Peyer's patch (tissue), 4 donors: ENCODE results near the gene ADD2. TPM values are rescaled to one million over a fixed set of nuclear protein-coding genes. Genes with fewer than 3 reads are reported as not detected.

Experiments
- DNase-seq, 3 donors: peaks; one replicate each; pipeline ENCODE4 v3.0.0-alpha.2; 2017 to 2019
- H3K27ac ChIP-seq, 4 donors: fragments of 200-600 bp; sonication (generic); one replicate each; pipeline ENCODE4 v1.5.1; 2016 to 2019
- H3K27me3 ChIP-seq, 2 donors: fragments of 200-600 bp; sonication (generic); one replicate each; pipeline ENCODE4 v1.5.1; 2019
- H3K36me3 ChIP-seq, 3 donors: fragments of 200-600 bp; sonication (generic); one replicate each; pipeline ENCODE4 v1.5.1; 2016 to 2019
- H3K4me1 ChIP-seq, 4 donors: fragments of 200-600 bp; sonication (generic); one replicate each; pipeline ENCODE4 v1.5.1; 2016 to 2019
- H3K4me3 ChIP-seq, 4 donors: fragments of 200-600 bp; sonication (generic); 1 replicate in 3 of 4; 2 replicates in 1 of 4; pipeline ENCODE4 v1.5.1; 2016 to 2019; ENCODE audit warnings: mild to moderate bottlenecking in 1 of 4
- H3K9me3 ChIP-seq, 4 donors: fragments of 200-600 bp; sonication (generic); one replicate each; pipeline ENCODE4 v1.5.1; 2016 to 2019; ENCODE audit warnings: mild to moderate bottlenecking in 1 of 4
- CTCF ChIP-seq, 6 experiments: fragments of 450-650 bp in 4 of 6; fragments of 200-600 bp in 2 of 6; sonication (generic) in 1 of 6; IDR thresholded peaks; one replicate each; pipeline ENCODE4 v1.5.1; 2017 to 2019; ENCODE audit warnings: antibody characterized with exemption in 6 of 6, mild to moderate bottlenecking in 3 of 6, moderate library complexity in 1 of 6
- POLR2A ChIP-seq, 2 donors: fragments of 450-650 bp; IDR thresholded peaks; one replicate each; pipeline ENCODE4 v1.5.1; 2017; ENCODE audit warnings: antibody characterized with exemption in 2 of 2, mild to moderate bottlenecking in 2 of 2, moderate library complexity in 2 of 2
- total RNA-seq, 4 donors: library from RNA; depleted of rRNA; stranded (reverse); fragments of >200 nt; gene quantifications; one replicate each; pipeline ENCODE4 v1.1.0, GENCODE V29; 2016

Gene ADD2
- total RNA-seq, 4 donors from 2014 or later = 0.28 to 14.0 (median 1.7) TPM; not detected in 1

GRCh38 chr2:70797506-70797905 is 29.5 kb upstream of the ADD2 start:
- Histone ChIP-seq H3K27ac (no peak overlapping the region), H3K9me3 (peaks cover 0 to 6% (median 0%) of the 10 kb centered on the region in 4 donors), H3K4me1 (no peaks in the 10 kb centered on the region), H3K27me3 (no peaks in the 10 kb centered on the region), H3K36me3 (no peaks in the 10 kb centered on the region), H3K4me3 (no peak overlapping the region)
- no peak for TF ChIP-seq POLR2A (IDR thresholded peaks at IDR 0.05)
- TF ChIP-seq CTCF (IDR thresholded peaks at IDR 0.05) = no peak
- no peak for DNase-seq

- Histone ChIP-seq H3K4me1 (no peaks in the 10 kb centered on the region), H3K27ac (no peak overlapping the region), H3K4me3 (no peak overlapping the region), H3K36me3 (no peaks in the 10 kb centered on the region), H3K27me3 (no peaks in the 10 kb centered on the region), H3K9me3 (peaks cover 0 to 6% (median 0%) of the 10 kb centered on the region in 4 donors)
- no peak for TF ChIP-seq CTCF (IDR thresholded peaks at IDR 0.05)
- TF ChIP-seq POLR2A (IDR thresholded peaks at IDR 0.05) = no peak
- DNase-seq = no peak
Observed at GRCh38 chr2:70796262-70796661, 28.3 kb upstream of the ADD2 start.

GRCh38 chr2:70795164-70795995 is 27.4 kb upstream of the ADD2 start:
- Histone ChIP-seq H3K4me1 (peaks cover 0 to 6% (median 0%) of the 10 kb centered on the region in 4 donors), H3K9me3 (peaks cover 0 to 6% (median 0%) of the 10 kb centered on the region in 4 donors), H3K36me3 (no peaks in the 10 kb centered on the region), H3K27ac (no peak overlapping the region), H3K4me3 (no peak overlapping the region), H3K27me3 (peaks cover 0 to 3% of the 10 kb centered on the region in 2 donors)
- no peak for DNase-seq
- TF ChIP-seq CTCF (IDR thresholded peaks at IDR 0.05) (no peak), POLR2A (IDR thresholded peaks at IDR 0.05) (no peak)

GRCh38 chr2:70793450-70793849 is 25.4 kb upstream of the ADD2 start:
- Histone ChIP-seq H3K27me3 (peaks cover 0 to 7% of the 10 kb centered on the region in 2 donors), H3K4me3 (no peak overlapping the region), H3K36me3 (no peaks in the 10 kb centered on the region), H3K4me1 (peaks cover 0 to 16% (median 0%) of the 10 kb centered on the region in 4 donors), H3K27ac (no peak overlapping the region), H3K9me3 (no peaks in the 10 kb centered on the region)
- DNase-seq = no peak
- no peak for TF ChIP-seq CTCF (IDR thresholded peaks at IDR 0.05)
- no peak for TF ChIP-seq POLR2A (IDR thresholded peaks at IDR 0.05)

- Histone ChIP-seq H3K27me3 (peaks cover 0 to 7% of the 10 kb centered on the region in 2 donors), H3K4me3 (peak within 1 kb of the TSS in 2 of 4 donors; percentile 3 to 30), H3K9me3 (no peaks in the 10 kb centered on the region), H3K36me3 (no peaks in the 10 kb centered on the region), H3K27ac (no peak within 1 kb of the TSS), H3K4me1 (peaks cover 0 to 16% (median 0%) of the 10 kb centered on the region in 4 donors)
- TF ChIP-seq POLR2A (IDR thresholded peaks at IDR 0.05) = no peak
- no peak for TF ChIP-seq CTCF (IDR thresholded peaks at IDR 0.05)
- no peak for DNase-seq
Observed at GRCh38 chr2:70790136-70790828, 22.3 kb upstream of the ADD2 start, which contains the start of gene FIGLA. Gene FIGLA (minus strand): TSS chr2:70790643. CDS start chr2:70790638, 5 bp downstream.
